Caki2 (cell line): ENCODE measurements around the gene PXT1. TPM values are rescaled to one million over a fixed set of nuclear protein-coding genes. Genes with fewer than 3 reads are reported as not detected.
"Not testable (repeated sequence)": the region's sequence is repeated elsewhere in the genome, so short reads cannot be mapped to it uniquely, and the experiment has no call there.

ENCODE experiments used
- DNase-seq: peaks from one replicate; pipeline ENCODE4 v3.0.0-alpha.2; 2015; ENCODE audit warnings: low read depth
- in situ Hi-C: cut with HindIII; loops from 2 replicates; pipeline ENCODE4 v1.10.0; 2016; ENCODE audit warnings: low sequenced_read_pairs, low pct_unique_long_range_greater_than_20kb, mixed read lengths
- total RNA-seq: library from RNA; depleted of rRNA; stranded (reverse); fragments of >200 nt; shearing (Covaris generic); gene quantifications from 2 replicates; pipeline ENCODE4 v1.2.3, GENCODE V29; 2014; ENCODE audit warnings: low replicate concordance; rRNA removed

Gene PXT1, protein sequence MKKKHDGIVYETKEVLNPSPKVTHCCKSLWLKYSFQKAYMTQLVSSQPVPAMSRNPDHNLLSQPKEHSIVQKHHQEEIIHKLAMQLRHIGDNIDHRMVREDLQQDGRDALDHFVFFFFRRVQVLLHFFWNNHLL
- total RNA-seq, result 0.20 TPM in 1 of 2 replicates, not detected in the other

GRCh38 chr6:36442671-36443470 is at the start of gene PXT1, which contains the start of gene KCTD20:
PXT1 (minus strand) TSS chr6:36442854; CDS start chr6:36426082, 16,772 bp downstream.
KCTD20 (plus strand) TSS chr6:36443000; CDS start chr6:36470098, 27,098 bp downstream.
- DNase-seq, result peak; percentile 87
- in situ Hi-C loops, result no loop called here

DNA sequence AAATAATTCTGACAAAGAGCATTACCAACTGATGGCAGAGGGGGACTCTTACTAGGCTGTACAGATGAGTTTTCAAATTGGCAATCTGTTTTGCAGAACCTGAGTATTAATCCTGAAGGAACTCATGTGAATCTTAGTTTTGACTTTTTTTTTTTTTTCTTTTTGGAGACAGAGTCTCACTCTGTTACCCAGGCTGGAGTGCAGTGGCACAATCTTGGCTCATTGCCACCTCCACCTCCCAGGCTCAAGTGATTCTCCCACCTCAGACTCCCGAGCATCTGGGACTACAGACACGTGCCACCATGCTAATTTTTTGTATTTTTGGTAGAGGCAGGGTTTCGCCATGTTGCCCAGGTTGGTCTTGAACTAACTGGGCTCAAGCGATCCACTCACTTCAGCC is 49.4 kb upstream of the PXT1 start:
- DNase-seq, result no peak
- in situ Hi-C loops, result no loop called here

DNA sequence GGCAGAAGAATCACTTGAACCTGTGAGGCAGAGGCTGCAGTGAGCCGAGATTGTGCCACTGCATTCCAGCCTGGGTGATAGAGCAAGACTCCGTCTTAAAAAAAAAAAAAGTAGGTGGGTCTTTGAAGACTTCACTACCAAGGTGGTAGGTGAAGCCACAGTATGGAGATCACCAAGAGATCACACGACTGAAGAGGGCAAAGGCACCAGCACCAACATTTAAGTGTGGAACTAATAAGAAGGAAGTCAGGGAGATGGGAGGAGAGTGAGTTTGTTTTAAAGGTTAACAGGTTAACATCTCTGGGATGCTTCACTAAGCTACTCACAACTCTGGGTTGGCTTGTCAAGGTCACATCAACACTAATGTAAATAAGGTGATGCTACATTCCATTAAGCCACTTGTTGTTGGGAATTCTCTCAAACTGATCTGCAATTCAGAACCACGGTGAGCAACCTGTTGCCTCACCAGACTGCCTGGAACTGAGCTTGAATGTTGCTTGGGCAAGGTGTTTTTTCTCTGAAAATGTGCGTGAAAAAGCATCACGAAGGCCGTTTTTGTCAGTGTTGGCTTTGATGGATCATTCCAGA is 48.8 kb upstream of the PXT1 start:
- in situ Hi-C loops, result no loop called here
- peak; percentile 50 for DNase-seq

DNA sequence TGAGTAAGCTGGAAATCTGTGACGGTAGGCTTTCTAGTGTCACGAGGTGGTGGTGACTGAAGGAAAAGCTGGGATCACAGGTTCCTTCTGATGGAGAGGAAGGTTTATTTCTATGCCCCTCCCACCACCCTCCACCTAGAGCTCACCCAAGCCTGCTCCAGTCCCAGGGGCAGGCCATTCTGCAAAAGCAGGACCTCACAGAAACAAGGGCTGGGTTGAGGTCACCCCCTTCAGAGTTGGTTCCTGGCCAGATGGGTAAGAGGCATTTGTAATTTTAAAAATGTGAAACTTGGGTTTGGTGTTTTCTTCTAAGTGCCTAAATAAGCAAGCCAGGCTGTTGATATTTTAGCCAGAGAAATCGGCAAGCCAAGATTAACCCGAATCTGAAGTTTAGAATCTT is 46.8 kb upstream of the PXT1 start:
- in situ Hi-C loops, result no loop called here

GRCh38 chr6:36488221-36488620 is 45.6 kb upstream of the PXT1 start:
- in situ Hi-C loops, result no loop called here
- no peak for DNase-seq

More for the DNA sequence above, 46.8 kb upstream of the PXT1 start:
- no peak for DNase-seq

DNA sequence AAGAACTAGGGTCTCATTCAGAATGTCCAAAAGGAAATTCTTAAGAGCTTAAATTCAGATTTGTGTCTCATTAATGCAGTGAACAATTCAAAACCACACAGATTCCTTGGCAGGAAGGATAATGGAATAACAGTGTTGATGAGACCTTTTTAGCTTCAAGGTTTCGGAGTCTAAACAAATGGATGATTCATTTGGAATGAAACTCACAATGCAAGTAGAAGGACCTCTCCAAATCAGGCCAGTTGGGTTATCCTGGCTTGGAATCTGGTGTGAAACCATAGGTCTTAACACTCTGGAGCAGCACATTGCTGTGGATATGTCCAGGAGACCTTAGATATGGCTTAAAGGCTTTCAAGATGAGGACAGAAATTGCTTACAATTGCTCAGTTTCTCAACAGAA is 45.0 kb upstream of the PXT1 start:
- in situ Hi-C loops, result no loop called here
- no peak for DNase-seq

GRCh38 chr6:36484736-36485135 is 42.1 kb upstream of the PXT1 start:
- DNase-seq, result no peak
- in situ Hi-C loops, result no loop called here

- DNase-seq, in situ Hi-C loops: not testable (repeated sequence)
Observed at GRCh38 chr6:36483326-36483725, 40.7 kb upstream of the PXT1 start.

DNA sequence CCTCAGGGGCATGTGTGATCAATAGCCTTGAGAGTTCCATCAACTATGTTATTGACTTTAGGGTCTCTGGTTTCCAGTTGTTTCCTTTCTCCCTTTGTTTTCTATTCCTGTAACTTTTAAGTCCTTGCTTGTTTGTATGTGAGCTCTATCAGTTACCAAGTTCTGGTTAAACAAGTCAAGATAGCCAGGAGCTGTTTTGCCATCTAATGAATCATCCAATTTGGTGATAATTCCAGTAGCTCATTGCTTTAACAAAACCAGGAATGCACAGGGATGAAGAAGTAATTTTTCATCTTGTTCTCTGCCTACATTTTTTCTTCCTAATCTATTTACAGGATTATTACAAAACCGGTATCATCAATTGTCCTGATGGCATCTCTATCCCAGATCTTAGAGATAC is 36.6 kb upstream of the PXT1 start:
- in situ Hi-C loops, result no loop called here
- no peak for DNase-seq

- in situ Hi-C loops, result no loop called here
- no peak for DNase-seq
Observed at GRCh38 chr6:36478051-36478526, 35.4 kb upstream of the PXT1 start.

DNA sequence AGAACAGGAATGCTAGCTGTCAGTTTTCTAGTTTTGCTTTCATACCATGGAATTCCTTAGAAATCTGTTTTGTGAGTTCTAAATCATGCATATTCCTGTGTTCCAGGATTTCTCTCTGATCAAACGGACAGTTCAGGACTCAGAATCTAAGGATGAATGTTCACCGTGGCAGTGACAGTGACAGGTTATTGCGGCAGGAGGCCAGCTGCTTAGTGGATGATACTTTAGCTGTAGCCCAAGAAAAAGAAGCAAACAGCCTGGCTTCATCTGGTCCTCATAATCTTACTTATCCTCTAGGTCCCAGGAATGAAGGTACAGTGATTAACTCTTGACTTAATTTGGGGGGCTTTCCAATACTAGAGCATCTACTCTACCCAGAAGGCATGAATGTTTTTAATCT is 27.3 kb upstream of the PXT1 start:
- in situ Hi-C loops, result no loop called here
- DNase-seq, result no peak

- in situ Hi-C loops, result no loop called here
Observed at GRCh38 chr6:36469148-36469661, 26.6 kb upstream of the PXT1 start.

DNA sequence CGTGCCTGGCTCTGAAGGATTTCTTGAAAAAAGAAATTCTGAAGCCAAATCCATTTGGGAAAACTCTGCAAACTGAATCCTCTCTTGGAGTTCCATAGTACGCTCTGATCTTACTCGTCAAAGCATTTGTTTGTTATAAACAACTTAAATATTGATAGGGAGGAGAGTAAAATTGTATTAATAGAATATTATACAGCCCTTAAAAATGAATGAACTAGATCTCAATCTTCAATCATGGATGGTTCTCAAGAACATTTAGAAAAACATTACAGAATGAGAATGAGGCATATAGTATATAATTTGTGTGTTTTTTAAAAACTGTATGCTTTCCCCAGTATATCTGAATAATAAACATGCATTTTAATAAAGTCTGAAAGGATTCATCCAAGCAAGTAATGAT is 25.0 kb upstream of the PXT1 start:
- DNase-seq, result no peak
- in situ Hi-C loops, result no loop called here

More at GRCh38 chr6:36469148-36469661, 26.6 kb upstream of the PXT1 start:
- DNase-seq, result no peak

DNA sequence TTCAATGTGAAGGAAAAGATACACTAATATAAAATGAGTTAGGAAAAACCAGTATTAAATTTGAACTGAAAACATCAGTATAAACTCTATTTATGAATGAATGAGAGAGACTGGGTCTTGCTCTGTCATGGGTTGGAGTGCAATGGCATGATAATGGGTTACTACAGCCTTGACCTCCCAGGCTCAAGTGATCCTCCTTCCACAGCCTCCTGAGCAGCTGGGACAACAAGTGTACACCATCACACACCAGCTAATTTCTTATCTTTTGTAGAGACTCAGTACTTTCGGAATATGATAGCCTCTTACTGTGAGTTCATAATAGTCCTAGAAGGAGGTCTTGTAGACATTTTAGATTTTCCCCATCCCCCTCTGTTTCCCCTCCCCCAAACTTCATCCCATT is 21.6 kb upstream of the PXT1 start:
- in situ Hi-C loops, result no loop called here
- no peak for DNase-seq

- DNase-seq, result no peak
- in situ Hi-C loops, result no loop called here
Observed at GRCh38 chr6:36463676-36464075, 21.0 kb upstream of the PXT1 start.

DNA sequence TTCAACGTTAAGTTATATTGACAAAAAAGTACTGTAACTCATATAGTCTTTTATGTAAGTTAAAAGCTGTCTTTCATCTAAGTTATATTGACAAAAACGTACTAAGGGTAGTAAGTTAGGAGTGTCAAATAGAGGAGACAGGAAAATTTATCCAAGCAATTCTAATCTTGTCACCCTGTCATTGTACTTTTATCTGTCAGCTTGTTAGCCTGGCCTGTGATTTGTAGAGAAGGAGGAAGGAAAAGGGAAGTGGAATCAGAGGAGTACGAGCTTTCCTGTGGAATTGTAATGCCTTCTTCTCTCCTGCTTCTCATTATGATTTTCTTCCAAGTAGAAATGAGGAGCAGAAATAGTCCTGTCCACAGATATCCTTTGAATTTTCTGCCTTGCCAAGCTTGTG is 19.0 kb upstream of the PXT1 start:
- in situ Hi-C loops, result no loop called here
- no peak for DNase-seq

DNA sequence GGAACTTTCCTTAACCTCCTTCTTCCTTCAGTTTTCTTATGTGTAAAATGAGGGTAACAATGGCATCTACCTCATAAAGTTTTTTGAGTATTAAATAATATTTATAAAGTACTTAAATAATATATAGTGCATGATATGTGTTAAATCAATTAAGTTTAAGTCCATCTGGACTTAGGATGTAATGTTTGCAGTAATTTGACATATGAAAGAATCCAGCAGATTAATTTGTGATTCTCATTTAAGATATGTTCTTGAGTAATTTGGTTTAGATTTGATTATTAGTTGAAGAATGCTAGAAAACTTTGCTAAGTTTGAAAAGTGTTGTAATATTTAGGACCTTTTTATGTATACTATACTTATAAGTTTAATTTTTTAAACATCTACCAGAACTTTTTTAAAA is 18.3 kb upstream of the PXT1 start:
- no peak for DNase-seq
- in situ Hi-C loops, result no loop called here

DNA sequence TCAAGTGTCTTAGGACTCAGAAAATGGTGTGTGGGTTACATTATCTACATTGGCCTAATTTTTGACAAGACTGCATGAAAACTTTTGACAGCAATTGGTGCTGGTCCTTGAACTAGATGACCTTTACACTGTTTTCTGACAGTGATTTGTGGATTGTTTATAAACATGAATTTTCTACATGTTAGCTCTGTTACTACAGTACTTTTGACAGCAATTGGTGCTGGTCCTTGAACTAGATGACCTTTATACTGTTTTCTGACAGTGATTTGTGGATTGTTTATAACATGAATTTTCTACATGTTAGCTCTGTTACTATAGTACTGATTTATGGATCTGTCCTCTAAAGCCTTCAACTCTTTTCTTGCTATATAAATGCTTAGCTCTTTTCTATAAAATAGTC is 16.8 kb upstream of the PXT1 start:
- in situ Hi-C loops, result no loop called here
- no peak for DNase-seq

GRCh38 chr6:36455486-36456027 is 12.9 kb upstream of the PXT1 start:
- in situ Hi-C loops, result no loop called here
- no peak for DNase-seq
